Fibroblast of the conjunctiva (primary cell): ENCODE data around the gene RAPGEF4.
A peak's percentile ranks its signal among the peaks of the same experiment; 100 is the strongest.

ENCODE experiments used
- DNase-seq: peaks from one replicate; pipeline ENCODE4 v3.0.0-alpha.2; 2010; ENCODE audit warnings: low read depth

The RAPGEF4 gene

DNA sequence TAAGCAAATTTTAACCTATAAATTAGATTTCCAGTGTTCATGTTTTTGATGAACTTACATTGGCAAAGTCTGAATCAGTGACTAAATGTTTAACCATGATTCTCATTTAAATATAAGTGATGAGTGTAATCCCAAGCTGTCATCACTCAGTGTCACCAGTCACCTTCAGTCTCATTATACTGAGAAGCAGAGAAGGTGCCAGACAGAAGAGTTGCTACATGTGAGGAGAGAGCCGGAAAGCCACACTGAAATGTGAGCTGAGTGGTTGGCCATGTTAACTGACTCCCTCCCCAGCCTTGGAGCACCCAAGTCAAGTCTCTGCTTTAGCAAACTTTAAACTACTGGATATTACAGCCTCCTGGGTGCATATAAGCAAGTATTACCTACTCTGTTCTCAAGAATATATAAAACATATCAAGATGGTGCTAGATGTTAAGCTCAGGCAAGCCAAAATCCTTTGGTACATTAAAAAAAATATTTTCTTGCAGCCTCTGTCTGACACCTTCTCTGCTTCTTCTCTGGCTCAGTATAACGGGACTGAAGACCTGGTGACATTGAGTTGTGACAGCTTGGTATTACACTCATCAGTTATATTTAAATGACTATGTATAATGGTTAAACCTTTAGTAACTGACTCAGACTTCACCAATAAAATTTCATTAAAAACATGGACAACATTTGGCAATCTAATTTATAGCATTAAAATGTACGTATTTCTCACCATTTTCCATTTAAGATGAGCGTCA, 264.2 kb downstream of the RAPGEF4 start:
- no peak for DNase-seq

DNA sequence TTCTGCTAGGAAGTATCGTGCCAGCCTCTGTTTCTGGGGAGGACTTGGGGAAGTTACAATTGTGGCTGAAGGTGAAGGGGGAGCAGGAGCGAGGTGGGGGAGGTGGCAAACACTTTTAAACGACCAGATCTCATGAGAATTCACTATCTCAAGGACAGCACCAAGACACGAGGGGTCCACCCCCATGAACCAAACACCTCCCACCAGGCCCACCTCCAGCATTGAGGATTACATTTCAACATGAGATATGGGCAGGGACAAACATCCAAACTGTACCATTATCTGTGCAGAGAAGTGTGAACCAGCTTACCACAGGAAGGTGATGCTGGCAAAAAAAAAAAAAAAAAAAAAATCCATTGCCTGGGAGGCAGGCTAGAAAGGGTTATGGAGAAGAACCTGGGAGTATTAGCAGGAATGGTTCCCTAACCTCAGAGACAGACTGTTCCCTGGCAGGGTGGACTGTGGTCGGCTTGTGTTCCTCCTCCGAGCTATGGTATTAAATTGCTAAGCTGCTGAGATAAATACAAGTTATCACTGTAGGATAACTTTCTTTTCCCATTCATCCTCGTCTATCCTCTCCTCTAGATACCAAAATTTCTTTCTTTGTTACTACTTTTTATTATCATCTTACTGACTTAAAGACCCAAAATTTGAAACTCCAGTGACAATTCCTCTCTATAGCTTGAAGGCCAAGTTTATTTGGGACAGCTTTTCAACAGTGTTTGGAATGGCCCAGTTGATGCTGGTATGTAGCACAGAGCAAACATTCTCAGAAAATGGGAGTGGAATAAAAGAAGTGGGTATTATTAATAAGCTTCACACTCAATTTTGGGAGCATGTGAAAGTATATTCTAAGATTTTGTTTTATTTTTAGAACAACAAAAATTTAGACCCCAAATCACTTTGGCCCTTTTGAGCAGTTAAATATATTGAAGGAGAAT, 266.3 kb downstream of the RAPGEF4 start:
- no peak for DNase-seq

DNA sequence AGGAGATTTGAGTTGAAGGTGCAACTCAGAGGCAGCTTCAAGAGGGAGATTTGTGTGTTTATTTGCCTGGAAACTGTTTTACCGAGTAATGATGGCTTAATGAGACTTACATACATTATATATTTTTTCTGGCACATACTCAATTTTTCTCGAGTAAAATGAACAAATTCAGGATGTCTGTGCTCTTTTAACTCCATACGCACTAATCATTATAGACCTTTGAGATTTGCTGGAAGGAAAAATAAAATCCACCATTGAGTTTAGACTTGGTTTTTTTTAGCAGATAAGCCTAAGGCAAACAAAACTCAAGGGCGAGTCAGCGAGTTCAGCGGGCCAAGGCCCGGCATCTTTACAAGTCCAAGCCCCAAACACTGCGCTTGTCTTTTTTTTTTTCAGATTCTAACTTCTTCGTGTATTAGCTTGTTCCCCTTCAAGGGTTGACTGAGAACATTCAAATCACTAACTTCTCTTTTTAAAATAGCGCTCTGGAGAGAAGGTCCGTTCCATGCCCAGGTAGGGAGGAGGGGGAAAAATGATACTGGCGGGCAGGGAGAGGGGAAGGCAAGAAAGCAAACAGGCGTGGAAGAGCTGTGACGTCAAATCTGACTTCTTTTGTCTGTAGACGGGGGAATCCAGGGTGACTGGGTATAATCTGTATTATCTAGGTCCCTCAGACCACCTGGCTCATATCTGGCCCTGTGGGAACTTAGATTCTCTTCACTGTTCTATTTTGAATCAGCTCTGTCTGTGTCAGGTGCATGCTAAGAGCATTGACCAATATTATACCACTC, 267.3 kb downstream of the RAPGEF4 start:
- no peak for DNase-seq

DNA sequence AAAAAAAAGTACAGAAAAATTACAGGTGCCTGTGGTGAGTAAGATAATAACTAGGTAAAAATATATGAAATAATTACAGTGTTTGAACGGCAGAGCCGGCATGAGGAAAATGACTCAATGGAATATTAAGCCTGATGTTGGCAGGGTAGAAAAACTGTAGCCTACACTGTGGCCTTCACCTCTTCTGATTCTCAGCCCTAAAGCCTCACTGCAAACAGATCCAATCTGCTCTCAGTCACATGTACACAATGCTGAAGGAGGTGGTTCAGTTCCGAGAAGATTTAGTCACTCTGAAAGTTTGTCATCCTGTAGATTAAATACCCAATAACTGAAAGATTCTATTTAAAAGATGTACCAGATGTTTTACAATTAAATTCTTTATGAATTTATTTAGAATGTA, 273.1 kb downstream of the RAPGEF4 start:
- no peak for DNase-seq

DNA sequence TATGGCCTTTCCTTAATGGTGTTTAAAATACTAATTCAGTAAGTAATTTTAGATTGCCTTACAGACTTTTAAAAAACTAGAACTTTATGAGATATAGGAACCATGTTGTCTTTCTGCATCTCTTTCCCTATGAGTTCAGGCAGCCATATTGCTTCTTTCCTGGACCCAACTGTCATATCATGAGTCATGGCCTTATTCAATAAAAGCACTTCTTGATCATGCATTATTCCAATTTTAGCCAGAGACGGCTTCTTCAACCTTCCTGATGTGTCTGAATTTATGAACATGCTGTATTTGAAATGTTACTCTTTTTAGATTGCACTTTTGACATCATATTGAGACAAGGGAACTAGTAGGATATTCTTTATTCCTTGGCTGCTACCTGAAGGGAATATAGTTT, 274.6 kb downstream of the RAPGEF4 start:
- no peak for DNase-seq

DNA sequence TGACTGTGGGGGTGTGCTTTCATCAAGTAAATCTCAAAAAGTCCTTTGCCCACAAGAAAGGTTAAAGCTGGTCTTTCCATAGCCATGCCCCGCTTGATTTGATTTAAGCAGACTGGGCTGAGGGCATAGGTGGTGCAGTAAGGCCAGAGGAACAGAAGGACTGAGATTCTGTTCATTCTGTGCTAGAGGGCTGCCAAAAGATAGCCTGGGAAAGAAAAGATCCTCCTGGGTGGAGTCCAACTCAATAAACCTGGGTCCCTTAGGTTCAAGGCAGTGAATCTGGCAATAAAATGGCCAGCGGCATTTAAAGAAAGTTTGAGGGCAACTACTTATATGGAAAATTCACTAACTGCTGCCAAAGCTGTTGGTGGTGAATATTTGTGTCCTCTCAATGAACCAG, 280.8 kb downstream of the RAPGEF4 start:
- DNase-seq = no peak

DNA sequence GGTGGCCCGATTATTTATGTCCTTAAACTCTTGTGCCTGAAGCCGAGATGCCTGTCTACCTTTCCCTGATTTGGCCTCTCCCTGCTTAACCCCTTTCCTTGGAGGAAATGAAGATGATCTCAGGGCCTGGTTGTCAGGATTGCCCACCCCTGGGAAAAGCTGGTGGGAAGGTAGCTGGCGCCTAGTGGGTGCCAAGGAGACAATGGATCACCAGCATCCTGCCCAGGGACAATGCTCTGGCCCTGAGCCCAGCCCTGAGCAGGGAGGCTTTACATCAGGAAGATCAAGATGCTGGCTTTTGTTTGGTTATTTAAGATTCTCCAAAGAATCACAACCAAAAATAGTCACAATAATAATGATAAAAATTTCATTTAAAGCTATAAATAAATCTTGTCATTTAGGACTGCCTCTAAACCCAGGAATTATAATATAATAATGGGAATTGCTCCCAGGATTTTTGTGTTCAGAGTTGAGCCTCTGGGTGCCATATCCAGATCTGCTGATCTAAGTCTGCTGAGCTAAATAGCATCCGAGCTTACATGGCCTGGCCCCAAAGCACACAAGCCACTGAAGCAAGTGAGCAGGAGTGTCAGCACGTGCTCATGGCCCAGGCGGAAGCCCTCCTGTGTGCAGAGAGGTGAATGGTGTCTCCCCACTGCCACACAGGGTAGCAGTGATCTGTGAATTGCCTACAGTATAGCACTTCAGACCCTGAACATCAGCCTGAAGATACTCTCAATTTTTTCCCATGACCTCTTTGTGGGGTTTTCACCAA, 282.2 kb downstream of the RAPGEF4 start:
- no peak for DNase-seq

DNA sequence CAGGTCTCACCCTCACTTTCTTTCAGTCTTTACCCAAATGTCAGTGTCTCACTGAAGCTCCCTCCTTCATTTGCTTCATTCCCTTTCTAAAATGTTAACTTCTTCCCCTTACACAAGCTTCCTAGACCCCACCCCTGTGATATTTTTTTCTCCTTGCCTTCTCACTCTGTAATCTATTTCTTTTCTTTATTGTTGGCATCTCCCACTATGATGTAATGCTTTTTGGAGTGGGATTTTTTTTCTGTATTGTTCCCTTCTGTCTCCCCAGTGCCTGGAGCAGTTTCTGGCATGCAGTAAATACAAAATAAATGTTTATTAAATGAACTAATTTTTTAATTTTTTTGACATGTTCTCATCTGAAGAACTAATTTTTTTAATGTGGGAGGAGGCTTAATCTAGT, 284.1 kb downstream of the RAPGEF4 start:
- DNase-seq = no peak

DNA sequence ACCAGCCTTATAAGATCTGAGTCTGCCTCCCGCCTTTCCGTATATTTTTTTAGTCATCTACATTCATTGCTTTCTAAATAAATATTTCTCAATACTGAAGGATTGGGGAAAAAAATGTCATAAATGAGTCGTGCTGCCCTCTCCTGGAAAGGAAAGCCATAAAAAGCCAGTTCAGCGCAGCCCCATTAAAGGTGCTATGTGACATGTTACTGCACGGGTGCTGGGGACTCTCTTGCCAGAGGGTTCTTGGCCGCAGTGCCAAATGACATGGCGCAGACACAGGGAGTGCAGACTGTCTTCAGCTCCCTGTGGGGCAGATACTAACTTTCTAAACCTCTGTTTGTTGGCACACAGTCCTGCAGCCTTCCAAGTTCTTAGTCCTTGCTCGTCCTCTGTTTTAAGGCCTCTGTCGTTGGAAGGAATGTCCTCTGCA, 286.3 kb downstream of the RAPGEF4 start:
- DNase-seq = no peak

DNA sequence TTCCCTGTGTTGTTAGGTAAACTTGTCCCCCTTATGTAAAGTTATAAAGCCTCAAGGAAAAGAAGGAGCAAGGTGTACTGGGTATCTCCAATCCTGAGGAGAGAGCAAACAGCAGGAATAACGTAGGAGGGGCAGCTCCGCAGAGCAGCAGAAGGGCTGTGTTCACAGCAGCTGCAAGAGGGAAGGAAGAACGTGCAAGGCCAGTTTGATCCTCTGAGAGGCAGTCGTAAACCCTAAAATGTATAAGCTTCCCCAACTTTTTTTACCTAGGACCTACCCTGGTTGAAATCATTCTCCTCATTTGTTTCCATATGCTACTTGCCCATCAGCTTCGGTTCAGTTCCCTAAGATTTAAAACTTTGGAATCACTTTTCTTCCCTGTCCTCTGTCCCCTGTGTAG, 288.1 kb downstream of the RAPGEF4 start:
- DNase-seq = no peak

DNA sequence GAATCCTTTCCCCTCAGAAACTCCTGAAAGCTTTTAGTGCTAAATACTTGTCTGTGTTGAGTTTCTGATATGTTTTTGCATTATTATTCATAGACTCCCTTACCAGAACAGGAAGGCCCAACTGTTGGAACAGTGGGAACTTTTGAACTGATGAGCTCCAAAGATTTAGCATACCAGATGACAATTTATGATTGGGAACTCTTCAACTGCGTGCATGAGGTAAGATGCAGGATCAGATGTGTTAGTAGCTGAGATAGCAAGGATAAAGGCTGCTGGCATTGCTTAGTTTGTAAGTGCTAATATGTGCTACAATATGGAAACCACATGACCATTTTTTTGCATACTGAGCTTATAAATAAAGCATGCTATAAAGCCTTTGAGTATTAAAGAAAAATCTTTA, 290.8 kb downstream of the RAPGEF4 start:
- DNase-seq = no peak

DNA sequence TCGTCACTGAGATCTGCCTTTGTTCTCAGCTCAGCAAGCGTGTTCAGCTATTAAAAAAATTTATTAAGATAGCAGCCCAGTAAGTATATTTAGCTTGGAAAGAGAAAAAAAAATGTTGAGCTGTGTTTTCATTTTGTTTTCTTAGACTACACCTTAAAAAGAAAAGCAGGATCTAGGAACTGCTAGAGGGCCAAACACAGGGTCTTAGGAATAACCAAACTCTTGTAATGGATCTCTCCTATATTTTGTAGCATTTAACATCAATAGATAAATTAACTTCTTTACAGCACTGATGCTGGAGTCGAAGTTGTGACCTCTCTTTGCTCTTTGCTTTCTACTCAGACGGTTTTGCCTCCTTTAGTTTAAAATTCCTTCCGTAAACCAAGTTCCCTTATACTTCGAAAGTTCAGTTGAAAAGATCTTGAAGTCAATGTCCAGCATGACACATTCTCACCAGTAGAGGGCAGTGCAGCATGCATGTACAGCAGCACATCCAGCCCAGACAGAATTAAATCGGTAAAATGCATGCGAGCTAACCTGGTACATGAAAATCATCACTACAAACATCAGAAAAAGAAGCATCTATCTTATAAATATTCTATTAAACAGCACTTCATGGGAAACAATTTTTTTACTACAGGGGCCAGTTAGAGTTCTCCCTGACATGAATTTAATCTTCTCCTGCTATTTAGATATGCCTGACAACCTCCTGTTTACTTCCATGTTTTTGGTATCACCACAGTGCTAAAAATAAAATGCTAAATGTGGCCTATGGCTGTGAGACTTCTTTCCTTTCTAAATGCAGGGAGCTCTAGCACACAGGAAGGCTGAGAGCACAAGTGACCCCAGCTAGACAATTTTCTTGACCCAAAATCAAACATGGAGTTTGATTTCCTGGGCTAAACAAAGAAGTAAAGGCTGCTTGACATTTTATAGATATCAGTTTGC, 291.8 kb downstream of the RAPGEF4 start:
- DNase-seq = peak; percentile 92

DNA sequence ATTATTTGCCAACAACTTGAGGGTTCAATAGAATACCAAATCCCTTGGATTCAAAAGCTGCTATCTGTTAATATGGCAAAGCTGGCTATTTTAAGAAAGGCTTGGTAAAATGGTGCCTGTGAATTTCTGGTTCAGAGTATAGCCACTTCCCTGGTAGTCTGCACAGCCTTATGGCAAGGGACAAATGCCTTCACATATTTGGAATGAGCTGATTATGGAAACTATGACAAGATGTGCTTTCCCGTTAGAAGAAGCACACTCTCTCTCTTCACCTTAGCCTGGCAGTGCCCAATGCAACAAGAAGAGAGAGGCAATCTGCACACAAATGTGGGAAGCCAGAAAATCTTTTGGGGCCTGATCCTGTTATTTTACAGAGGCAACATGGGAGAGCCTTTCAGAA, 292.5 kb downstream of the RAPGEF4 start:
- no peak for DNase-seq

DNA sequence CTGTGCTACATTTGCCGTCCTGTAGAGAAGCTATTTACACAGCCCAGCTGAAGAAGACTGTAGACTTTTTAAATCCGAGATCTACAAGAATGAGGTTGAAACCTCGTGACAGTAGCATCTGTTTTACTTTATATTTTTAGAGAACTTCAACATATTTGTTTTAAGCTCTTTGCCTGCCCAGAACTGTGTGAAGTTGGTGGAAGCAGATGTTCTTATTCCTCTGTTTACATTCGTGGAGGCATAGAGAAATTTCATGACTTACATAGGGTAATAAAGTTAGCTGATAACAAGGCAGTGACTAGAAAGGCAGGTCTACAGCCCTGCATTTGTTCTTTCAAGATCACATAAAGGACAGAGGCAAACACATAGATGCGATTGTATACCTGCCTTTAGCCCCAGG, 293.0 kb downstream of the RAPGEF4 start:
- peak; percentile 71 for DNase-seq

DNA sequence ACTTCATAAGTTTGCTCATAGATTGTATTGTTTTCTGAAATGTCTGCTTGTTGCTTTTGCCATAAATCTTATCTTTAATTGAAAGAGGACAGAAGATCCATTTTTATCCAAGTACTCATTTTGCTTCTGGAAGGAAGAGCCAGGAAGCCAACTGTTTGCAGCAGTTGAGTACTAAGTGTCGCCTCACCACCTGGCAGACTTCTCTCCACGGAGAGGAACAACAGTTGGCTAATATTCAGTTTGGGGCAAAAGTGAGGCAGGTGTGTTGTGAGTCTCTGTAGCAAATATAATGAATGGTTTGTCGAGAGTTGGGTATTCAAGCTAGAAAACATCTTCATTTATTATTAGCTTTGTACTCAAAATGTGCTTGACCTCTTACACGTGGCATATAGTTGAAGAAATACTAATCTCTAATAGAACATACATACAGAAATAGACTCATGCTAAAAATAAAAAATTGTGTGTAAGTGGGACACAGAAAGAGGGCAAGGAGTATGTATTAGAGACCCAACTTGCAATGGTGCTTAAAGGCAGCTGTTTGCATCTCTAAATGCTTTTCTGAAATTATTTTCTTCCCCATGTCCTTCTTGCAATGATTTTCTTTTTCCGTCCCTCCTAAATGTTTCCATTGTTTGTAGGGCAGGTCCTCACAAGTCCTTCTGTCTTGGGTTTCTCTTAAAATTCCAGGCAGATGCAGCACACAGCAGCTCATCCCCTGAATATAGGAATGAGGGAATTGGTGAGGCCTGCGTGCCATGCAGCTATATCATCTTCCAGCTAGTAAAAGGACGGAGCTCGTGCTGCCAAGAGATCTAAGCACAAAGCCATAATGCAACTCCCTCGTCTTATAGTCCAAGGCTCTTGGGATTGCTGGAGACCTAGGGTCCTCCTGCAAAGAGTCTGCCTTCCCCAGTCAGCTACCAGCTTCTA, 295.2 kb downstream of the RAPGEF4 start:
- no peak for DNase-seq

DNA sequence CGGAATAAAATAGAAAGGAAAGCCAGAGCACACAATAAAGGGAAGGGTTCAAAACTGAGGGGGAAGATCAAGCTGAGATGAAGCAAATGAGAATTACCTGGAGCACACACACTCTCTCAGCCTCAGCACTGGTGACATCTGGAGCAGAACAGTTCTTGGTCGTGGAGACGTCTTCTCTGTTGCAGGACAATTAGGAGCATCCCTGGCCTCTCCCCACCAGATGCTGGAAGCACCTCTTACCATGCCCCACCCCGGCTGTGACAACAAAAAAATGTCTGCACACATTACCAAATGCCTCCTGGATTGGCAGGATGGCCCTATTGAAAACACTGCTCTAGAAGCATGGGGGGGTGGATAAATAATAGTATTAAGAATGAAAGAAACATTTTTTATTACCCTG, 296.4 kb downstream of the RAPGEF4 start:
- DNase-seq = no peak

DNA sequence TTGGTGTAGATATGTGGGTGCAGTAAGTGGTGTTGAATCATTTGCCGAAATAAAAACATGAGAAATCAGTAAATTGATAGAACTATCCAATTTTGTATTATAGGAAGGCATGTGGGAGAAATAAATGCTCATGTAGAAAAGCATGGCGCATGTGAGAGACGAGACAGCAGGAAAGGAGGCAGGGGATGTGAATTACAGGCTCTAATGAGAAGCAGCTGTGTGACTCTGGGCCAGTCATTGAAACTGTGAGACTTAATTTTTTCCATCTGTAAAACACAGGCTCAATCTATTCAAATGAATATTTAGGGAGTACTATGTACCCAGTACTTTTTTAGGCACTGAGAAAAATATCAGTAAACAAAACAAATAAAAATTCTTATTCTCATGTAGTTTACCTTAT, 297.4 kb downstream of the RAPGEF4 start:
- DNase-seq = peak; percentile 68

DNA sequence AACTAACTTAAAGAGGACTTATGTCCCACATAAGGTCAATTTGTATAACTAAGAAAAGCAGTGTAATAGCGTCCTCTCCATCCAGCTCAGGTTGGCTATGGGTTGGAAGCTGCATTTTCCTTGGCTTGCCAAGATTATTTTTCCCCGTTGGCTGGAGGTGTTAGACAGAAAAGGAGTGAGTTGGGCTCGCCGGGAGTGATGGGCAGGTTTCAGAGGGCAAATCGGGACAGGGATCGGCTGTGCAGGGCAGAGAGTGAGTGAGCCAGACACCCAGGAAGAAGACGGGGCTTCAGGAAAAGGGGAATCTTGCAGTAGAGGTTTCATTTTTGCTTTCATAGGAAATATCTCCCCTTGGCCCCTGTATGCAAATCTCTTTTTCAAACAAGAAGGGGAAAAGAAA, 298.5 kb downstream of the RAPGEF4 start:
- DNase-seq = no peak
